NCI-H446 (cell line): ENCODE results near the gene WDR11.
"Not testable (repeated sequence)": the region's sequence is repeated elsewhere in the genome, so short reads cannot be mapped to it uniquely, and the experiment has no call there.

Experiments
- DNase-seq, 2 experiments: peaks; one replicate each; lab custom pipeline; 2025; lab: John Stamatoyannopoulos, UW

WDR11 gene

DNA sequence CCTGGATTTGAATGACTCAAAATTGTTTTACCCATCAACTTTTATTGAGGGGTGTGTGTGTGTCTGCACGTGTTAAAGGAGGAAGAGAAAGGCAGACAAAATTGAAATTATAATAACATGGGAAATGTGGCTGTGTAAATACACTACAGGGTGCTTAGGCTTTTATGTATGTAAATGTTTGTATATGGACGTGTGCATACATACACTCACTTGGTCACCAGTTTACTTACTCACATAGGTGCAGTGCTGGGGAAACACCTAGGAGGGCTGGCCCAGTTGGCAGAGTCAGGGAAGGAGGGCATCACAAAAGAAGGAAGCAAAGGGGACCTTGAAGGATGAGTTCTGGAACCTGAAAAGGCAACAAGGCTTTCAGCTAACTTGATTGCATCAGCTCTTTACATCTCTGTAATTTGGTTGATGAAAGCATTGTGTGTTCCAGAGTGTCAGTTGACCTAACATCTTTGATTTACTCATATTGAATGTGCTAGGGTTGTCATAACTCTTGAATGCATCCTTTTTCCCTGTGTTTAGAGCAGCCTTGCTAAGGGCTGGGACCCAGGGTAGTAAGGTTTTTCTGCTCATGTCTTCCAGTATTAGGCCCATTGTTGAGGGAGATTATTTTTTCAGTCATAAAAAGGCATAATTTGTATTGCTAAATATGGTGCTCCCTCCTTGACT, 10.2 kb downstream of the WDR11 start:
- DNase-seq = no peak

DNA sequence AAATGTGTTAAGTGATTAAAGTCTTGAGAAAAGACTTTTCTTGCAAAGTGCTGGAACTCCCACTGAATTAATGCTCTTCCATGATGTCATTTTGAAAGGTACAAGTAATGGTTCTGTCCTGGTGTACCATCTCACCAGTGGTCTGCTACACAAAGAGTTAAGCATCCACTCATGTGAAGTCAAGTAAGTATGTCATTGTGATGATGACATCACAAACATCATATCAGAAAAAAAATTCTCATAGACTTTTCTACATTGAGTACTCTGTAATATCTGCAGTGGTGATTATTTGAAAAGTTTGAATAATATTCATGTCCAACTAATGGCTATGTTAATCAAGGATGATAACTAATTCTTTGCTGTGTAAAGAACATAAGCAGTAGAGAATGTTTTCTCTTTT, 22.6 kb downstream of the WDR11 start:
- DNase-seq = no peak

DNA sequence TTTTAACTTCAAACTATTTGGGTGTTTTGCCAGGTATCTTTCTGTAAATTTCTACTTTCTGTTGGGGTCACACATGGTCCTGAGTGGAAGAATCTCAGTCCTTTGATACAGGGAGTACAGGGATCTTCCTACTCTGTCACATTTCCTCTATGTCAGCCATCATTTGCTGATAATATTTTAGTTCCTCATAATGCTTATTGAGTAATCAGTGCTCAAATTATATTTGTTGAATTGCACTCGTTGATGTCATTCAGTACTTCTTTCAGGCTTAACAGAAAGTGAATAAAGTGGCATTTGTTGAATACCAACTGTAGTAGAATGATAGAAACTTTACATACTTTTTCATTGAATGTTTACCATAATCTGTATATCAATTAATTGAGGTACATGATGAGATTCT, 31.9 kb downstream of the WDR11 start:
- no peak for DNase-seq

DNA sequence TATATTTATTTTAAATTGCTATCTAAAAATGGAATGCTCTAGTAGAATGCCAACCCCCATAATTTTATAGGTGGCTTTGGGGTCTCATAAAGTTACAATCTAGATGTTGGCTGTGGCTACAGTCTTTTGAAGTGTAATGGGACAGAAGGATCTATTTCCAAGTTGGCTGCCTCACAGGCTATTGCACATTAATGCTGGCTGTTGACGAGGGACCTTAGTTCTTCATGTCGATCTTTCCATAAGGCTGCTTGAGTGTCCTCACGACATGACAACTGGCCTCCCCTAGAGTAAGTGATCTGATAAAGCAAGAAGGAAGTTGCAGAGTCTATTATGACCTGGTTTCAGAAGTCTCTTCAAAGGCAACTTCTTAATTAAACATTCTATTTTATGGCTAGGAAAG, 36.3 kb downstream of the WDR11 start:
- DNase-seq = no peak

DNA sequence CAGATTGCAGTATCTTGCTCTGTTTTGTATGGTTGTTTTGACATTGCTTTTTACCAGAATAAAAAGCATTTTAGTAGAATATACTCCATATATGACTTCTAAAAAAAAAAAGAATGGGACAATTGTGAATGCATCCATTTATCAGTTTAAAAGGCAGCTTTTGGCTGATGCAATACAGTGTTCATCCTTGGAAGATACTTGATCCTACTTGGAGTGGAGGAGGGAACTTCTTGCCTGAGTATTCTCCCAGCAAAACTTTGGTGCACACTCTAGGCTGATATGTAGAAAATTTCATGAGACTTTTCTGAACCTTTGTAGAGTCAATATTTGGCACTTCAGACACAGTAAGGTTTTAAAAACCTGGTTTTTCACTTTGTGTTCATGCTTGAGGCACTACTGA, 40.2 kb downstream of the WDR11 start:
- no peak for DNase-seq

DNA sequence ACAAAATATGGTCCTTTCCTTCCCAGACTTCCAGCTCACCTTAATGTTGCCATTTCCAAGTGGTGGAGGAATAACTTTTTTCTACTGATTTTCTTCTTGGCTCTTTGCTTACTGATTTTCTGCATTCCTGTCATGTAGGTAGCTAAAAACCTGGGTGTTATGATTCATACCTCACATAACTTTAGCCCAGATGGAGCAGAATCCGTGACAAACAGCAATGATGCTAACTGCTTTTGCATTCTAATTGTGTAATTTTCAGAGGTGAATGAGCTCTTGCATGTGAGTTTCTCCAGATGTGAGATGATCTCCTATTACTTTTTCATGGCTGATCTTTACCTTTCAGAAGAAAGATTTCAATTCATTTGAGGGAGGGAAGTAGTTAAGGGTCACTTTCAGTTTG, 43.4 kb downstream of the WDR11 start:
- DNase-seq = no peak

DNA sequence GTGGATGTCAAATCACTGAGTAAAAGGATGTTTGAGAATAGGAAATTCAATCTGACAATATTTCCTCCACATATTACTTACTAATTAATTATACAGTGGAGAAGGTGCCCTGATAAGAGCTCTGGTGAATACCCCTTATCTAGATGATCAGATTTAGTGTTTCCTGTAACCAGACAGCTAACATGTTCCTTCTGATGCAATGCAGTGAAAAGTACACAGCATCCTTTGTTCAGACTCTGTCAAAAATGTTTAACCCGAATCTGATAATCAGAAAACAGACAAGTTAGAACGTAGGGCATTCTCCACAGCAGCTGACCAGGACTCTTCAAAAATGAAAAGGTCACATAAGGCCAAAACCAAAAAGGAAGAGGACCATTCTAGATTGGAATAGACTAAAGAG, 46.2 kb downstream of the WDR11 start:
- no peak for DNase-seq

DNA sequence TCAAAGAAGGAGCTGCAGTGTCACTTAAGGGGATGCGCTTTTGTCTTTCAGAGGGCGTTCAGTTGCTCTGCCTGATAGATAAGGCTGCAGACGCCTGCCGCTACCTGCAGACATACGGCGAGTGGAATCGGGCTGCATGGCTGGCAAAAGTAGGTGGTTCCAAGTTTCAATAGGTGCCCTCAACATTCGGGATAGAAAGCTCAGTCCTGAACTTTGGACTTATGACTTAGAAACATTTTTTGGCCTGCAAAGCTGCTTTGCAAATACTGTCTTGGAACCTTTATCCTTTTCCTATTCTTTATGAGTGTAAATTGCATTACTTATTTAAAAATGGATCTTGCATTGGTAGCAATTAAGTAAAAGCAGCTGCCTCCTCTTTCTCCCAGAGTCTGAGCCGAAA, 54.1 kb downstream of the WDR11 start:
- no peak for DNase-seq

DNA sequence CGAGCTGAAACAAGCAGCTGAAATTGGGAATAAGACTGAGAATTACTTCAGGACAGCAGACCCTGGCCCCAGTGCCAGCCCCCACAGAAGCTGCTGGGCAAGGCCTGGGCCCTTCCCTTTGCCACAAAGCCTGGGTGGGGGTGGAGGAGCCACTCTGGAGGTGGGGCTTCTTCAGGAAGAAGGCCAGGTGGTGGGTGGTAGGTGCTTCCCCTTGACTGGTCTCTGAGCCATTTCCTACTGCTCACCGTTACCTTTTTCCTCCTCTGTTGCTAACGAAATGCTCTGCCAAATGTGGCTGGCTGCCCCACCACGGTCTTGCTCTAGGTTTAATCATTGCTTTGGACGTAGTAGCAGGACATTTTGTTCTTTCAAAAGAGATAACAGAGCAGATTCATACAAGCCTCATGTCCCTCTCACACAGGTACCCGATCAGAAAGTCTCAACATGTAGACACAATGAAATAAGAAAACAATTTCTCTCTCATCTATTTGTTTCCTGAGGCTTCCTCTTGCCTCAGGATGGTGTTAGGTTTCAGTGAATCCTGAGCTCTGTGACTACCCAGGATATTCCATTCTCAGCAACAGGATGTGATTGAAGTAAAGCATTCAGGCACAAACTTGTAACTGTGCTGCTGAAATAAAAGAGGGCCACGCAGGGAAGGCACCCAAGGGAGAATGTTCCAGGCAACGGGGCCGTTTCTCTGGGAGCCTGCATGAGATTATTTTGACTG, 66.5 kb downstream of the WDR11 start:
- no peak for DNase-seq

DNA sequence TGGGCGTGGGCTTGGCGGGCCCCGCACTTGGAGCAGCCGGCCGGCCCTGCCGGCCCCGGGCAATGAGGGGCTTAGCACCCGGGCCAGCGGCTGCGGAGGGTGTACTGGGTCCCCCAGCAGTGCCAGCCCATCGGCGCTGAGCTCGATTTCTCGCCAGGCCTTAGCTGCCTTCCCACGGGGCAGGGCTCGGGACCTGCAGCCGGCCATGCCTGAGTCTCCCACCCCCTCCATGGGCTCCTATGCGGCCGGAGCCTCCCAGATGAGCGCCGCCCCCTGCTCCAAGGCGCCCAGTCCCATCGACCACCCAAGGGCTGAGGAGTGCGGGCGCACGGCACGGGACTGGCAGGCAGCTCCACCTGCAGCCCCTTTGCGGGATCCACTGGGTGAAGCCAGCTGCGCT, 72.7 kb downstream of the WDR11 start:
- DNase-seq = not testable (repeated sequence)

DNA sequence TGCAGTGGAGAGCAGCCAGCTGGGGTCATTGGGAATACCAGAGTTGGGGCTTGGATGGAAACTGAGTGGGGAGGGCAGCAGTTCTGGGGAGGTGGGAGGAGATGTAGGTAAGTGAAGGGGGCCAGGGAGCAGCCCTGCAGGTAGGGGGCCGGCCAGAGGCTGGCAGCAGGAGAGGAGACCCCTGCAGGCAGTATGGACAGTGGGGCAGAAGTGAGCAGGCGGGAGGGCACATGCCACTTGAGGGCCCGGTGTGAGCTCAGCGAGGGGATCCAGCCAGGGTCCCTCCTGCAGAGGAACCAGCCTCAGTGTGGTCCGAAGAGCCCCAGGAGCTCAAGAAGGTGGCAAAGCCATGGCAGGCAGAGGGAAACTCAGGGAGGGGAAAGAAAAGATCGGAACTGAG, 75.4 kb downstream of the WDR11 start:
- no peak for DNase-seq

DNA sequence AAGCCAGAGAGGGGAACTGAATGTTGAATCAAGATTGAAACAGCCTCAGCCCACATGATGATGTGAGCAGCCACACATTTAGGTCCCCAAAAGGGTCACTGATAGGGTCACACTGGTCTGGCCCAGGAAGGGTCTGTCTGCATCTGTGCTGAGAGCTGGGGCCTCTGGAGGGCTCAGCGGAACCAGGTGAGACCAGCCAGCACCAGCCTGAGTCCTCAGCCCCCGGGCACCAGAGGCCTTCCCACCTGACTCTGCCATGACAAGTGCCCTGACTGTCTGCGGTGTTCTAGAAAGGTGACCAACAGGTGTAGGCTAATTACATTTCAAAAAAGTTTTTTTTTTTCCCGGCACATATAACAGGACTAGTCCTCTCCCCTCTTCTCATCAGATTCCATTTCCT, 76.2 kb downstream of the WDR11 start:
- DNase-seq = no peak

DNA sequence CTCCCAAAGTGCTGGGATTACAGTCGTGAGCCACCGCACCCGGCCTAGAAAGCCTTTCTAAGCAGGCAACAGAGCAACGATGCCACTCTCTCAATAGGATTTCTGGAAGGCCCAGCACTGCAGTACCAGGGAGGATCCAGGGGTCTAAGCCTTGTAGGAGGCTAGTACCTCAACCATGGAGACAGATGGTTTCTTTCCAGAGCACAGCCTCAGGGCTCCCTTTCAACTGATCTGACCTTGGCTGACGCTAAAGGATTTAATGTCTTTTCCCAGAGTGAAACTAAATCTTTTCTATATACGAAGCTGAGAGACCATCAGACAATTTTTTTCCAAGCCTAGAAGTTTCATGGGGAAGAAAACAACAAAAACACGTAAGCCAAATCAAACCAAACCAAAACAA, 78.0 kb downstream of the WDR11 start:
- DNase-seq = no peak

DNA sequence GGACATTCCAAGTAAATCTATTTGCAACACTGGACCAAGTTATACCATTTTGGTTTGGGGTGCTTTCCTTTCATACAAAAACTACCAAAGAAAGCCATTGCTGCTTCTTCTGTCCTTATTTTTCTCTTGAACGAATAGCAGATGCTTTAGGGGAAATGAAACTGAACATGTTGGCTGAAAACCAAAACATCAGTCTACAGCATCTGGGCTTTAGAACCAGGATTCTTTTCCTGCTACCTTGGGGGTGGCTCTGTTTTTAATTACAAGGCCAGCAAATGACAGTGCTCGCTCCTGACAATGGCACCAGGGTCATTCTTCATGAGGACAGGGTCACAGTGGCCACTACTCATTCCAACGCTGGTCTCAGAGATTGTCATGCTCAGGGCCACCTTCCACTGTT, 80.3 kb downstream of the WDR11 start:
- no peak for DNase-seq

DNA sequence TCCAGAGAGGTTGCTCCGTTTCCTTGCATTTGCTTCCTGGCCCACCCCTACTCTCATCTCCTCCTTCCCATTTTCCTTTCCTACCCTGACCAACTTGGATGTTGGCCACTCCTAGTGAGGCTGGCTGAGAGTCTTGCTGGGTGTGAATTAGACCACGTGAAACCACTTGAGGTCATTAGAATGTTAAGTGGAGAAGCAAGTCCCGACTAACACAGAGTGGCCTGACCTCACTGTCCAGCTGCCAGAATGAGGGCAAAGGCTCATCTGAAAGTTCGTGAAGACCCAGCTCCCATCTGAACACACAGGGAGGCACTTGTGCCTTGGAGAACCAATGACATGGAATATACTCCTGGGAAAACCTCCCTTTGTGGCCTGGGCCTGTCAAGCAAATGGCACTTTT, 80.8 kb downstream of the WDR11 start:
- DNase-seq = no peak

DNA sequence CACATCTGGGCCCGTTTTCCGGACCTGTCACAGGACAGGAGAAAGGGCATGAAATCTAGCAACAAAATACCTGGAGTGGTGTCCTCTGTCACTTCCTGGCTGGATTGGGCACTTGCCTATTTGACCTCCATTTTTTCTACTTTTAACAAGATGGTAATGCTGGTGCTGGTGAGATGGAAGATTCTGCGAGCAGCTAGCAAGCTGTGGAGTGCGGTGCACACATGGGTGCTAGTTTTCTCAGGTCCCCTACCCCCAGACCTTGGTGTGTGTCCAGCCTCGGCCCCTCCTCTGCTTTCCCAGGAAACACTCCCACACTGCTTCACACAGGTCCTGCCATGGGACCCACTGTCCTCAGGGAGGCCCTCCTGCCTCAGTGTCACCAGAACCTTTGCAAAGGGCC, 87.7 kb downstream of the WDR11 start:
- DNase-seq = no peak

DNA sequence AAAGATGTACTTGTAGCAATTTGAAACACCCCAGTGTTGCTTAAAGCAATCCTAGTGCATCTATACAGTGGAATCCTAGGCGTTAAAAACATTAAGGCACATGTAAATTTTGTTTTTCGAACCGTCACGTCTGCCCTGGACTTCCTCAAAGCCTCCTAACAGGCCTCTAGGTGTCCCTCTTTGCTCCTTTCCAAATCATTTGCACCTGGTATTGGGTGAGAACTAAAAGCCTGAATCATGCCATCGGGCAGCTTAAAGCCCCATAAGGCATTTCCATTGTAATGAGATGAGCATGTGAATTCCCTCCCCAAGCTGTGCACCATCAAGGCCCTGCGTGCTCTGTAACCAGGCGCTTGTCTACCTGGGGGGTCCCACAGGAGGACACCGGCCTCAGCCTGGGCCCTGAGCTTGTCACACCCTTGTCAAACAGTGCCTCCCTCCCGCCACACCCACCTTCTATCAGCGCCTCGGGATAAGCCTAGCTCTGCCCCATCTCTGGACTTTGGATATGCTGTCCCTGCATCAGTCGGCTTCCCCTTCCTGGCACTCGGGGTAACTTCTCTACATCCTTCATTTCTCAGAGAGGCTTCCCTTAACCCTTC, 89.2 kb downstream of the WDR11 start:
- no peak for DNase-seq

DNA sequence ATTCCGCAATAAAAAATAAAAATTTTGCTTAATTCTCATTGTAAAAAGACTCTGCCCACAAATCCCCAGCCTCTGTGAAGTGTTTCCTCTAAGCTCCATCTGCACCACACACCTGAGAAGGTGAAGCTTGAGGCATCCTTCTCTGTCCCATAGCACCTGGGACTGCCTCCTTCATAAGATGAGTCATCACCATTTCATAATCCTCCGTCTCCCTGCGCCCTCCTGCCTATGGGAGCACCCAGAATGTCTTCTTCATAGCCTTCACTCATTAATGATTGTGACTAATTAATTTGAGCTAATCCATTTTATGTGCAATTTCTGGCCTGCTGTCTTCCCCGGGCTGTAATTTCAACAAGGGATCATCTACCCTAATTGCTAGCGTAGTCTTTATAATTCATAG, 90.3 kb downstream of the WDR11 start:
- DNase-seq = no peak

DNA sequence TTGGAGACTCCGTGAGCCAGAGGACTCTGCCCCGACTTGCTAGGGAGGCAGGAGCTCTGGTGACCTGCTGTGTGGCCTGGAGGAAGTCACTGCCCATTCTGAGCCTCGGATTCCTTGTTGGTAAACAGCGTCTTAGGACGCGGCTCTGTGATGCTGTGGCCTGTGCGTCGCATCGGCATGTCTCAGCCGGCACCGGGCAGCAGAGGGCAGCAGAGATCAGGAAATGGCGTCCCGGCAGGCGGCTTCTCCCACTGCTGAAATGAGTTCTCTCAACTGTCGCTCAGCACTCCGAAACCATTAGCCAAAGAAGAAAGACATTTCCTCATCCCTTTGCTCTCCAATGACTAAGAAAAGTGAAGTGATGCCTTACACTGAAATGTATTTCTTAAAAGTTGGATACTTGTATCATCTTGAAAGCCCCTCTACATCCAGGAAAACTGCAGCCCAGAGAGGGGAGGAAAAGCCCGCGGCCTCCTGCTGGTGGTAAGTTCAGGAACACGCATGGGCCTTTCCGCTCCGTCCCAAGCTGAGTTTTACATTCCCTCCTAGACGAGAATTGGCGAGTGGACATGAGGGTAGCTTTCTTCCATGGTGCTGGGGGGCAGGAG, 91.7 kb downstream of the WDR11 start:
- DNase-seq = peak; percentile 64 to 82

DNA sequence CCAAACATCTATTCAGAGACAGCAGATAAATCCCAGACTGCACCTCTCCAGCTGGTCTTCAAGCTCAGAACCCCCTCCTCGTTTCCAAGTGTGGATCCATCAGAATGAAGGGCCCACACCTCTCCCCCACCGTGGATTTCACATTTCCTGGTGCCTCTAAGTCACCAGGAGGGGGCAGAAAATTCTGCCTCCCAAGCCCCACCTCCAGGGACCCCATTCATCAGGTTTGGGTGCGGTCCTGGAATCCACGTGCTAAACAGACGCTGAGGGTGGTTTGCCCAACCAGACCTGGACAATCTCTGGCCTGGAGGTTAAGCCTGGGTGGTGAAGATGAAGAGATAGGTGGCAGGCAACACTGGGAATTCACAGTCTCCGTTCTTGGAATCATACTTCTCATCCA, 92.4 kb downstream of the WDR11 start:
- DNase-seq = peak in 1 of 2 experiments; percentile 11

DNA sequence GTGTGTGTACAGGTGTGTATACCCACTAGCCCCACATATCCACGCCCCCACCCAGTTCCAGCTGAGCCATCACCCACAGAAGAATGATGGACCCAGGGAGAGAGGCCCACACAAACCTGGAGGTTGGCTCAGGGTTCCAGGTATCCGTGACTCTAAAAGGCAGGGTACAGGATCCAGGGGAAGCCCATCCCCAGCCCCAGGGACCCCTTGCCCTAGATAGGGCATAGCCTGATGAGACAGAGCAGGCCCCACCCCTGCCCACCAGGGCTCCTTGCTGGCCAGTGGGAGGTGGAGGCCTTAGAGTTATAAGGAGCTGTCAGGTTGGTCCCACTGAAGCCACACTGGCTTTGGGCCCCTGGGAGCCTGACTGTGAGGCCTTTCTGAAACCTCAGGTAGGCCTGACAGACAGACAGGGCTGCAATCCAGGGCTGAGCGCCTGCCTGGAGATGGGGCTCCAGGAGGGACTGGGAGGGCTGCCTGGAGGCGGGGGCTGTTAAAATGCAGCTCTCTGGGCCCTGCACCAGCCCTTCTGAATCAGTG, 93.5 kb downstream of the WDR11 start:
- no peak for DNase-seq

DNA sequence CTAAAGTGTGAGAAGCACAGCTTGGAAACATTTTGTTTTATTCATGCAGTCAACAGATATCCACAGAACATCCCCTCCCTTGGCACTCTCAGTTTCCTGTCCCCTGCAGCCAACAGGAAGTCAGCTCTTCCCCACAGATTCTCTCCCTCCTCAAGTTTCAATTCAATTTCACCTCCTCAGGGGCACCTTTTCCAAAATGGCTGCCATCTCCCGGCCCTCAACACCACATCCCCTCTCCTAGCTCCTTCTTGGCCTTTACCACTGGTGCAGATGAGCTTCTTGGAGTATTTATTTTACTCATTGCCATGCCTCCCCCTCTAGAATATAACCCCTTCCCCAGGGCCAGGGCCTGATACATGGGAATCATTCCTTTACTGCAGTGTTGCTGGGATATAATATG, 94.0 kb downstream of the WDR11 start:
- no peak for DNase-seq

DNA sequence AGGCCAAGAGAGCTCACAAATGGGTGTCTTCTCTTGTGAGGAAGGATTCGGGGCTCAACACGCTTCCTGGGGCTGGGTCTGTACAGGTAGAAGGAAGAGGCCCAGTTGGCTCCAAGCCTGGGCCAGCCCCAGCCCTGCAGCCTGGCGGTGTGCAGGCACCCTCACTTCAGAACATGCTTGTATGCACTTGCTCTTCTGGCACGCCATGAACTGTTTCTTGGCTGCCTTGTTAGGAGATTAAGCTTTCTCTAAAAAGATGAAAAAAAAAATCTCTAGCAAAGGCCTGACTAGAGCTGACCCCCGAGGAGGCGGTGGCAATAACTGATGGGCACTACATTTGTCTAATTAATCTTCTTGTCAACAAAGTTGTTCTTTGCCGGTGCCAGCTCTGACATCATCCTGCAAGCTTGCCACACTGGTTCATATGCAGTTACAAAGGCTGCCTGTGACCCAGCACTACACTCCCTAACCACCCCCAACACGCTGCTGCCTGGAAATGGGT, 94.7 kb downstream of the WDR11 start:
- DNase-seq = peak; percentile 75 to 88
